ENCODE data around the gene PTCD2.
A peak's percentile ranks its signal among the peaks of the same experiment; 100 is the strongest.
"Not testable (repeated sequence)": the region's sequence is repeated elsewhere in the genome, so short reads cannot be mapped to it uniquely, and the experiment has no call there.

The PTCD2 gene

DNA sequence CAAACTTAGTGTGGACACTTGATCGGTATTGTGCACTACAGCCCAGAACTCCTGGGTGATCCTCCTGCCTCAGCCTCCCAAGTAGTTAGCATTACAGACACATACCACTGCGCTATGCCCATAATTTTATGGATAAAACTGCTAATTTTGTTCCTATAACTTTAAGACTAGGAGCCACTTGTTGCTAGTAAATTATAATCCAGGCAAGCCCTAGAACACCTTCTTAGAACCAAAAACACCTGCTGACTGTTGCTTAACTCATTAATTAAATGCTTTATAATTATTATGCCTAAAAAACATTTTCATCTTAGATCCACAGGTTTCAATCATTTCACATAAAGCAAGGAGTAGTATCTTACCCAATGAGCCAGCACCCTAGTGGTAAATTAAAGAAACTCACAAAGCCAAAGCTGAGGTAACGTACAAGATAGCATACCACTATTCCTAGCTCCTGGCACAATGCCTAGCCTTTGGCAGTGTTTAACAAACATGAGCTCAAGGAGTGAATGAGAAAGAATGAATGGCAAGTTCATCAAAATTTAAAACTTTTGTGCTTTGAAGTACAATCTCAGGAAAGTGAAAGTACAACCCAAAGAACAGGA lies 5.5 kb upstream of the PTCD2 start:
- TF ChIP-seq CTCF (IDR thresholded peaks at IDR 0.05; ENCODE audit: low read depth, low read length, missing control alignments), result no peak
- DNase-seq (ENCODE audit: low read depth), result no peak

GRCh38 chr5:72319435-72319975 lies 668 bp upstream of the PTCD2 start:
- H3K4me3 ChIP-seq (ENCODE audit: low read depth, low read length), result peak overlapping the region; percentile 92
- DNase-seq (ENCODE audit: low read depth), result not testable (repeated sequence)

More for the DNA sequence above, 5.5 kb upstream of the PTCD2 start:
- H3K4me3 ChIP-seq (ENCODE audit: low read depth, low read length), result no peak overlapping the region

- no peak overlapping the region for H3K4me3 ChIP-seq (ENCODE audit: low read depth, low read length)
- TF ChIP-seq CTCF (IDR thresholded peaks at IDR 0.05; ENCODE audit: low read depth, low read length, missing control alignments), result no peak
- no peak for DNase-seq (ENCODE audit: low read depth)
Measured at GRCh38 chr5:72324189-72324825, 4.1 kb downstream of the PTCD2 start.

- no peak for TF ChIP-seq CTCF (IDR thresholded peaks at IDR 0.05; ENCODE audit: low read depth, low read length, missing control alignments)
- no peak for DNase-seq (ENCODE audit: low read depth)
- no peak overlapping the region for H3K4me3 ChIP-seq (ENCODE audit: low read depth, low read length)
Measured at GRCh38 chr5:72325566-72326305, 5.6 kb downstream of the PTCD2 start.

- DNase-seq (ENCODE audit: low read depth), result no peak
- TF ChIP-seq CTCF (IDR thresholded peaks at IDR 0.05; ENCODE audit: low read depth, low read length, missing control alignments), result no peak
- H3K4me3 ChIP-seq (ENCODE audit: low read depth, low read length), result no peak overlapping the region
Measured at GRCh38 chr5:72326306-72326649, 6.1 kb downstream of the PTCD2 start.

DNA sequence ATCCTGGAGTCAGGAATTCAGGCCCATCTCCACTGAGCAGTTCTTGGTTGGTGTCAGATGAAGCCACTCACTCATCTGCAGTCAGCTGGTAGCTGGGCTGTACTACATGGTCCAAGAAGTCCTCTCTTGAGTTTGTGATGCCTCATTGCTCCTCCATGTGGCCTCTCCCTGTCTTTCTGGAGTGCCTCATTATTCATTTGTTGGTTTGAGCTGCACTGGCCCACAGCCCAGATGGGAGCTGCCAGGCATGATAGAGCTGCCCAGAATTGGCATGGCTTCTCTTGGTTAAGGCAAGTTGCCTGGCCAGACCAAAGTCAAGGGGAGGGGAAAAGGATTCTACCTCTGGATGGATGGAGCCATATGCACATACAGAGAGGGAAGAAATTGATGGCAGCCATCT lies 8.0 kb downstream of the PTCD2 start:
- no peak for DNase-seq (ENCODE audit: low read depth)
- TF ChIP-seq CTCF (IDR thresholded peaks at IDR 0.05; ENCODE audit: low read depth, low read length, missing control alignments), result no peak
- H3K4me3 ChIP-seq (ENCODE audit: low read depth, low read length), result no peak overlapping the region

DNA sequence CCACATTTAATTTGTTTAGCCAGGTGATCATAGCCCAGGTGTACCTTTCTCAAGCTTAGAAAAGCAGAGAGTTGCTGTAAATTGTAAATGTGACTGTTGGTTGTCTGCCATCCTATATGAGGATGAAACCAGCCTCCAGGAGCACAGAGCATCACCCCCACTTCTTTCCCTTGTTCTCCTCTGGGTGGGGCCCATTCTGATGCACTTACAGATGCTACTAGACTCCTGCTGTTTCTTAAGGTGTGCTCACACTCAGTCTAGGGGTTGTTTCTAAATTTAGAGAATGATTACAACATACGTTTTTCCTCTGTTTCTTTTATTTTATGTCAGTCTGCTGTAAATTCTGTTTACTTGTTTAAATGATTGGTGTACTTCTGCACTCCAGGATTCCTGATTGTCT lies 10.5 kb downstream of the PTCD2 start:
- no peak for DNase-seq (ENCODE audit: low read depth)
- TF ChIP-seq CTCF (IDR thresholded peaks at IDR 0.05; ENCODE audit: low read depth, low read length, missing control alignments), result no peak
- H3K4me3 ChIP-seq (ENCODE audit: low read depth, low read length), result no peak overlapping the region

Measured in GM12864 (cell line).